NCI-H146 treated with DMSO at 0.1 percent for 48 hours (cell line): Measurements from ENCODE around the gene EPS8L3.
"Not testable (repeated sequence)": the region's sequence is repeated elsewhere in the genome, so short reads cannot be mapped to it uniquely, and the experiment has no call there.

Experiments used
- DNase-seq: peaks from one replicate; lab custom pipeline; 2025; ENCODE audit not compliant: unreplicated experiment; lab: John Stamatoyannopoulos, UW

The EPS8L3 gene

GRCh38 chr1:109711593-109712320 lies 52.0 kb downstream of the EPS8L3 start, which contains the start of gene GSTM5:
Gene GSTM5 (plus strand): TSS chr1:109712251. CDS start chr1:109712313, 62 bp downstream.
- DNase-seq, result not testable (repeated sequence)

GRCh38 chr1:109709822-109710221 lies 53.9 kb downstream of the EPS8L3 start:
- not testable (repeated sequence) for DNase-seq

- not testable (repeated sequence) for DNase-seq
Measured at GRCh38 chr1:109708949-109709348, 54.8 kb downstream of the EPS8L3 start.

- DNase-seq, result no peak
Measured at GRCh38 chr1:109705411-109705810, 58.3 kb downstream of the EPS8L3 start.

DNA sequence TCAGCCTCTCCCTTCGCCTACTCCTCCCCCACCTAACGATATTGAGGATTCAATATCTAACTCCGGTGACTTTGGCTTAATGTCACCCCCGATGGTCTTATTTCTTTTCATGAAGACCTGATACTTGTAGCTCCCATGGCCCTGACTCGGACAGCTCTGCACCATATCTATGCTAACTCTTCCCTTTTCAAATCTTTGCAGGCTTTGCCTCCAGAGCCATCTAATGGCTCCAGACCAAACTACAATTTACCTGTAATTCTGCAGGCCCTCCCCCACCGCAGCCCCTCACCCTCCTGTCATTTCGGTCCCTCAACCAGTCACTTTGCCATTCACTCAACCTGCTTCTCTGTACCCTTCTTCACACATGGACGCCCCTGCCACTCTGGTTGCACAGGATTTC lies 59.5 kb downstream of the EPS8L3 start:
- DNase-seq, result no peak

DNA sequence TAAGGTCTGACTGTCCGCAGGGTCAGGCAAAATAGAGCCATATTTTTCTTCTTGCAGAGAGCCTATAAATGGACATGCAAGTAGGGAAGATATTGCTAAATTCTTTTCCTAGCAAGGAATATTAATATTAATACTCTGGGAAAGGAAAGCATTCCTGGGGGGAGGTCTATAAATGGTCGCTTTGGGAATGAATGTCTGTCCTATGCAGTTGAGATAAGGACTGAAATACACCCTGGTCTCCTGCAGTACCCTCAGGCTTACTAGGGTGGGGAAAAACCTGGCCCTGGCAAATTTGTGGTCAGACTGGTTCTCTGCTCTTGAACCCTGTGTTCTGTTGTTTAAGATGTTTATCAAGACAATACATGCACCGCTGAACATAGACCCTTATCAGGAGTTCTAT lies 60.8 kb downstream of the EPS8L3 start:
- DNase-seq, result not testable (repeated sequence)
